ENCODE data around the gene LSM8.
A peak's percentile ranks its signal among the peaks of the same experiment; 100 is the strongest.
"Not testable (repeated sequence)": the region's sequence is repeated elsewhere in the genome, so short reads cannot be mapped to it uniquely, and the experiment has no call there.

The LSM8 gene

GRCh38 chr7:118183786-118184564 is at the start of gene LSM8:
LSM8 (plus strand) TSS chr7:118184164; CDS start chr7:118184224, 60 bp downstream.
- DNase-seq (ENCODE audit: low read depth): peak; percentile 98

- DNase-seq (ENCODE audit: low read depth): not testable (repeated sequence)
Measured at GRCh38 chr7:118134420-118134819, 49.5 kb upstream of the LSM8 start.

DNA sequence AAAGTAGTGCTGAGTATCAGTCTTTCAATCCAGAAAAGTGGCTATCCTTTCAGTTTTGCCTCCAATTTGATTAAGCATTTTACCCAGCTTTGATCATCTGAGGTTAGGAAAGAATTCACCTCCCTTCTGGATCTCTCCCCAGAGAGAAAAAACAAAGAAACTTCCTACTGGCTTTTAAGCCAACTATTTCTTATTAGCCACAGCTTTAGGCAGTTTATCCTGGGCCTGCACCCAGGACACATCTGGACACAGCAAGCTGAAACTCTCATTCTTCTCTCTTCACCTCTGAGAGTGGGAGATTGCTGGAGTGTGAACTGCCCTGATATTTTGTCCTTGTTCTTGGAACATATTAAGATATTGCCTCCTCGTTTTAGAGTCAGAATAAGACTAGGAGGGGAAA is 43.5 kb upstream of the LSM8 start:
- no peak for DNase-seq (ENCODE audit: low read depth)

DNA sequence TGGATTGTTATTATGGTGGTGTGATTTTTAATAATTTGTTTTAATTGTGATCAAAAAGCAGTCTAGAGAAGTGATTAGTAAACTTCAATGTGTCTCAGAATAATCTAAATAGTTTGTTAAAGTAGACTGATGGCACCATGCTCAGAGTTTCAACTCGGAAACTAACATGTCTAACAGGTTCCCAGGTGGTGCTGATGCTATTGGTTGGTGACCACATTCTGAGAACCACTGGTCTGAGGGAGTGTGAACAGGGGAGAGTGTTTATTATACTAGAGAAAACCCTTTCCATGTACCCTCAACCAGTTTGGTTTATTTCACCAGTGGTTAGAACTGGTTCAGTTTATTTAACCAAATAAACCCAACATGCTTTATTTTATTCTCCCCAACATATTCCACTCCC is 42.0 kb upstream of the LSM8 start:
- DNase-seq (ENCODE audit: low read depth): no peak

DNA sequence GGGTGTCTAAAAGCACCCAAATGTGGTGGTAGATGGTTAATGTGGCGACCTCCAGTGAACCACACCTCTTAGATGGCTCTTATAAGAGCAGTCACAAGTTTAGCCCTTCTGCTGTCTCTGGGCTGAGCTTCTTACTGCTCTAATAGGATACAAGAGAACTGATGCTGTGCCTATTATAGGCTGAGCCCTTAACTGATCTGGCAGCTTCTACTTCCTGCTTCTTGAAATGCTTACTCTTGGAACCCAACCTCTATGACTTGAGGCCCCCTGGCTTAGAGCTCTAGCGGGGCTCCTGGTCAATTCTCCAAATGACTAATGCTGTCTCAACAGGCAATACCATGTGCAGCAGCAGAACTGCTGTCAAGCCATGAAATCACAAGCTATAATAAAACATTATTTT is 35.0 kb upstream of the LSM8 start:
- DNase-seq (ENCODE audit: low read depth): no peak

DNA sequence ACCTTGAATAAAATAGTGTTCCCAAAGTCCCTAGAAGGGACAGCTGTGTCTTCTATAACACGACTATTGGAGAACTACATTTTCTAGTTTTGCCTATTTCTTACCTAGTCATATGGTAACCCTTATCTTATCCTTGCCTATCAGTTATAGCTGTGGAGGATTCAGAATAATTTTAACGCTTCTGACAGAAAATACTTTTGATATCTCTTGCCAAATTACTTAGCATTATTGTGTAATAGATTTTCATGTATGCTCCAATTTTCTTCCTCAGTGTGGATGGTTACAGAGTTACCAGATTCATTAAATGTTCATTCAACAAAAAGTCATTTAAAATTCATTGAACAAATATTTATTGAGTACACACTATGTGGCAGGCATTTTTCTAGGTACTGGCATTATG is 34.6 kb upstream of the LSM8 start:
- no peak for DNase-seq (ENCODE audit: low read depth)

GRCh38 chr7:118151671-118152070 is 32.3 kb upstream of the LSM8 start:
- DNase-seq (ENCODE audit: low read depth): no peak

DNA sequence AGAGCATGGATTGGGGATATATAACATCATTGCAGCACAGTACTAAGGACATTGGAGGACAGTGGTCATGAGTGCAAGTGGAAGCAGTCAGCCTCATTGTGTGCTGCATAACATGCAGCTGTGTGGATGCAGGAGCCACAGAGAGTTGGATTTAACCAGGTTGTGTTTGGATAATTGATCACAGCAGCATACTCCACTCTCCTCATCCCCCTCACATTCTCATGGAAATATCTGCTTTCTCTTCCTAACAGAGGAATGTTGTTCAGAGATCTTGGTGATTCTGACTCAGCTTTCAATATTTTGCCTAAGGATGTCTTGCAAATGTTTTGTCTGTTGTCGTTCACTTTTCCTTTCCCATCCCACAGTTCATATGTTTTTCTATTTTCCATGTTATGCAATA is 31.8 kb upstream of the LSM8 start:
- DNase-seq (ENCODE audit: low read depth): no peak

GRCh38 chr7:118152654-118153053 is 31.3 kb upstream of the LSM8 start:
- DNase-seq (ENCODE audit: low read depth): no peak

- no peak for DNase-seq (ENCODE audit: low read depth)
Measured at GRCh38 chr7:118153551-118154177, 30.3 kb upstream of the LSM8 start.

DNA sequence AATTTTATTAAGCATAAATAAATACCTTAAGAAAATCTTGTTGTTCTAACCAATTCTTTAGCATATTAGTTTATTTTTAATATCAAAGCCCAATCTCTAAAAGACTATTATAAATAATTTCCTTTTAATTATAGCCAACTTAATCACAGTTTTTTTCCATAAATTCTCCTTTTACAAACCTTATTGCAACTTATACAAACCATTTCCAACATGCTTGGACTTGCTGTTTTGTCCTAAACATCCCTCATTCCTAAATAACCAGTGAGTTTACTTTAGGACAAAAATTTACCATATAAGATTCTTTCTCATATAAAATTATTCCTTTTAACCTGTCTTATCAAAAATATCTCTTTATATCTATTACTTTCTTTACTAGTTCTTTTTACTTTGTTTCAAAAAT is 25.2 kb upstream of the LSM8 start:
- DNase-seq (ENCODE audit: low read depth): no peak

DNA sequence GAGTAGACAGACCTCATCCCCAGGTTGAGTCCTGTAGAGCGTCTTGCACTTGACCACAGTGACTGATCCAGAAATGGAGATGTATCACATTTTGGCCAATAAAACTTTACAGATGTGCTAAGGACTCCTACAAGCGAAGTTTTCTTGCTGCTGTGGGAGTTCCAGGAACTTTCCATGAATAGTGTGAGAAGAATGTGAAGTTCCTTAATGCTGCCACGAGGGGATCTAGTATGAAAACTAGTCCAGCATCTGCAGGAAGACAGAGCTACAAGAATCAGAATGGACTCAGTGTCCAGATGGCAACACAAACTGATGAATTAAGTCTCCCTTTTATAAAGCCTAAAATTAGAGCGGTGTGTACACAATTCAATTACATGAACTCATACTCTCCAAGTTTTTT is 14.8 kb upstream of the LSM8 start:
- no peak for DNase-seq (ENCODE audit: low read depth)

- DNase-seq (ENCODE audit: low read depth): no peak
Measured at GRCh38 chr7:118175740-118176139, 8.2 kb upstream of the LSM8 start.

- no peak for DNase-seq (ENCODE audit: low read depth)
Measured at GRCh38 chr7:118179191-118179590, 4.8 kb upstream of the LSM8 start.

- no peak for DNase-seq (ENCODE audit: low read depth)
Measured at GRCh38 chr7:118182593-118183427, 1.2 kb upstream of the LSM8 start.

DNA sequence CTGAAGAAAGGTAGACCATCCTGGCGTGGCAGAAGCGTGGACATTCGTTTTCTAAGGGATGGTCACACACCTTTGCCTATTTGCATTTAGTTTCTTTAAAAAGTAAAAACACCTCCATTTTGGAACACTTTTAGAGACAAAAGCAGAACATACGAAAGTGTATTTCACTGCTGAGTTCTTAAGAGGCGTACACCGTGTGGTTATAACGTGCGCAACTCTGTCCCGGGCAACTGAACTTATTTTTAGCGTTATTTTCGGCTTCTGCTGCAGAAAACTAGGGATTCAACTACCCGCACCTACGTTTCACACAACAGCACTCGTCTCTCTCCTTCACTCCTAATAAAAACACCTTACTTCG is 557 bp upstream of the LSM8 start:
- no peak for DNase-seq (ENCODE audit: low read depth)

DNA sequence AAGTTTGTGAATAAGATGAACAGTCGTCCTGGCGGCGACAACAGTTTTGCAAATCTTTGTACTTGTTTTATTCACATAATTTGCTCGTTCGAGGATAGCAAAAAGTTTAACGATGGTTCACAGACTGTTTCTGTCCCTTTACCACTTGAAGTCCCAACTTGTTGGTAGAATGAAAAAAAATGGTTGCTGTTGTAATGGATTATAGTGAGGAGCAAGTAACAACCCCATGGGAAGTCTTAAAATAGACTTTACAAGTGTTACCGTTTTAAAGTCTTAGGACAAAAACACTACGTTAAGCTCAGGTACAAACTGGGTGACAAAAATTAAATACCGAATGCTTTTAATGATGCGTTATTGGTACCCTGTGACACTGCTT is 589 bp downstream of the LSM8 start:
- no peak for DNase-seq (ENCODE audit: low read depth)

DNA sequence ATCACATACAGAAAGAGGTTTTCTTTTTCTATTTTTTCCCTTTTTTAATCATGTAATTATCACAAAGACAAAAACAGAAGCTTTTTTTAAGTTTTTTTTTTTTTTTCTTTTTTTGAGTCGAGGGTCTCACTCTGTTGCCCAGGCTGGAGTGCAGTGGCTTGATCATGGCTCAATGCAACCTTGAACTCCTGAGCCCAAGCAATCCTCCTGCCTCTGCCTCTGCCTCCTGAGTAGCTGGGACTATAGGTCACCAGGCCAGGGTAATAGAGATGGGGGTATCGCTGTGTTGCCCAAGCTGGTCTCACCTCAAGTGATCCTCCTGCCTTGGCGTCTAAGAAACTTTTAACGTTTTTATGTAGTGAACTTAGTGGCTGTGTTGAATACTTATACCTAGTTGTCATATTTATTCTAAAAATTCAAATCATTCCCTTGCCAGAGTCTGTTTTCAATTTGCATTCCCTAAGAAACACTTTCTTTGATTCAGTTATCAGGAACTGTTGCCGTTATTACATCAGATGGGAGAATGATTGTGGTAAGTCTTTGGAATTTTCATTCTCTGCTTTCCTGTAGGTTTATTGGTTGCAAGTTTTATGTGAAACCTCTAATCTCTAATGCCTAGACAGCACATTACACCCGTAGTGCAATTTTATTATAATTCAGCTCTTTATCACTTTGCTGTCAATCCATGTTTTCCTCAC is 1.3 kb downstream of the LSM8 start:
- DNase-seq (ENCODE audit: low read depth): peak; percentile 44

GRCh38 chr7:118186501-118186900 is 2.5 kb downstream of the LSM8 start:
- DNase-seq (ENCODE audit: low read depth): no peak

- no peak for DNase-seq (ENCODE audit: low read depth)
Measured at GRCh38 chr7:118194571-118194970, 10.6 kb downstream of the LSM8 start.

- DNase-seq (ENCODE audit: low read depth): peak; percentile 53
Measured at GRCh38 chr7:118195837-118196474, 12.0 kb downstream of the LSM8 start.

DNA sequence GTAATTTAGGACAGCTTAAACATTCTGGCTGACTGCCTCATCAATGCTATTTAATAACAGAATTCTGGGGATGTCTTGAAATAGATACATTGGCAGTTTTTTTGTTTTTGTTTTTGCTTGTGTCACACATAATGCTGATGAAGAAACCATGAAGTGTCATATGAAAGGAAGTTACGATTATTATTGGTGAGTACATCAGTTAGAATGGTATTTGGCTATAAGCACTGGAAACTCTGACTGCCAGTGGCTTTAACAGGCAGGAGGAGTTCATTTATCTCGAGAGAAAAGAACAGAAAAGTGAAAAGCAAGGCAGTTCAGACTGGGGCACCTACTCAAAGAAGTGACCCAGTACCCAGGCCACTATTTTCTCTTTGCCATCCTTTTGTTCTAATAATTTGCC is 18.1 kb downstream of the LSM8 start:
- DNase-seq (ENCODE audit: low read depth): peak; percentile 78

Measured in fibroblast of gingiva (primary cell).